ENCODE results near the gene PCED1B.
"Not testable (repeated sequence)": the region's sequence is repeated elsewhere in the genome, so short reads cannot be mapped to it uniquely, and the experiment has no call there.

Gene PCED1B

GRCh38 chr12:47182164-47182938 lies 102.9 kb downstream of the PCED1B start:
- not testable (repeated sequence) for H3K27me3 Mint-ChIP-seq; H3K4me3 Mint-ChIP-seq; H3K9me3 Mint-ChIP-seq (ENCODE audit: low read depth)
- H3K4me1 Mint-ChIP-seq (ENCODE audit: low read depth) = peaks cover 64% of the 10 kb centered on the region
- peak overlapping the region; percentile 4 for H3K27ac Mint-ChIP-seq
- peaks cover 28% of the 10 kb centered on the region for H3K36me3 Mint-ChIP-seq

GRCh38 chr12:47184229-47184628 lies 104.8 kb downstream of the PCED1B start:
- no peaks in the 10 kb centered on the region for H3K9me3 Mint-ChIP-seq (ENCODE audit: low read depth)
- H3K4me3 Mint-ChIP-seq = no peak overlapping the region
- H3K27me3 Mint-ChIP-seq = no peaks in the 10 kb centered on the region
- peaks cover 67% of the 10 kb centered on the region for H3K4me1 Mint-ChIP-seq (ENCODE audit: low read depth)
- no peak overlapping the region for H3K27ac Mint-ChIP-seq
- H3K36me3 Mint-ChIP-seq = peaks cover 39% of the 10 kb centered on the region

GRCh38 chr12:47184813-47185212 lies 105.4 kb downstream of the PCED1B start:
- no peak overlapping the region for H3K4me3 Mint-ChIP-seq
- peaks cover 41% of the 10 kb centered on the region for H3K36me3 Mint-ChIP-seq
- H3K27ac Mint-ChIP-seq = peak overlapping the region; percentile 46
- peaks cover 69% of the 10 kb centered on the region for H3K4me1 Mint-ChIP-seq (ENCODE audit: low read depth)
- no peaks in the 10 kb centered on the region for H3K9me3 Mint-ChIP-seq (ENCODE audit: low read depth)
- no peaks in the 10 kb centered on the region for H3K27me3 Mint-ChIP-seq

GRCh38 chr12:47186246-47186645 lies 106.8 kb downstream of the PCED1B start:
- peak overlapping the region; percentile 85 for H3K27ac Mint-ChIP-seq
- no peaks in the 10 kb centered on the region for H3K9me3 Mint-ChIP-seq (ENCODE audit: low read depth)
- peaks cover 41% of the 10 kb centered on the region for H3K36me3 Mint-ChIP-seq
- H3K27me3 Mint-ChIP-seq = no peaks in the 10 kb centered on the region
- no peak overlapping the region for H3K4me3 Mint-ChIP-seq
- peaks cover 76% of the 10 kb centered on the region for H3K4me1 Mint-ChIP-seq (ENCODE audit: low read depth)

- Mint-ChIP-seq H3K27me3 (no peaks in the 10 kb centered on the region), H3K9me3 (ENCODE audit: low read depth) (peaks cover 5% of the 10 kb centered on the region), H3K27ac (peak overlapping the region; percentile 70), H3K4me3 (peak overlapping the region; percentile 5), H3K36me3 (peaks cover 41% of the 10 kb centered on the region), H3K4me1 (ENCODE audit: low read depth) (peaks cover 83% of the 10 kb centered on the region)
These were observed 109.4 kb downstream of the PCED1B start for GRCh38 chr12:47188576-47189441.

GRCh38 chr12:47189728-47190127 lies 110.3 kb downstream of the PCED1B start:
- Mint-ChIP-seq H3K9me3 (ENCODE audit: low read depth) (peaks cover 5% of the 10 kb centered on the region), H3K4me1 (ENCODE audit: low read depth) (peaks cover 87% of the 10 kb centered on the region), H3K36me3 (peaks cover 38% of the 10 kb centered on the region), H3K27me3 (no peaks in the 10 kb centered on the region), H3K27ac (peak overlapping the region; percentile 99), H3K4me3 (peak overlapping the region; percentile 86)

GRCh38 chr12:47190271-47190750 lies 110.9 kb downstream of the PCED1B start:
- H3K4me1 Mint-ChIP-seq (ENCODE audit: low read depth) = peaks cover 88% of the 10 kb centered on the region
- H3K36me3 Mint-ChIP-seq = peaks cover 38% of the 10 kb centered on the region
- H3K9me3 Mint-ChIP-seq (ENCODE audit: low read depth) = peaks cover 5% of the 10 kb centered on the region
- no peaks in the 10 kb centered on the region for H3K27me3 Mint-ChIP-seq
- peak overlapping the region; percentile 99 for H3K27ac Mint-ChIP-seq
- peak overlapping the region; percentile 86 for H3K4me3 Mint-ChIP-seq

GRCh38 chr12:47190905-47191304 lies 111.5 kb downstream of the PCED1B start:
- Mint-ChIP-seq H3K27me3 (no peaks in the 10 kb centered on the region), H3K9me3 (ENCODE audit: low read depth) (peaks cover 5% of the 10 kb centered on the region), H3K36me3 (peaks cover 38% of the 10 kb centered on the region), H3K4me3 (peak overlapping the region; percentile 86), H3K27ac (peak overlapping the region; percentile 99), H3K4me1 (ENCODE audit: low read depth) (peaks cover 91% of the 10 kb centered on the region)

- H3K4me1 Mint-ChIP-seq (ENCODE audit: low read depth) = peaks cover 85% of the 10 kb centered on the region
- peak overlapping the region; percentile 86 for H3K4me3 Mint-ChIP-seq
- H3K27ac Mint-ChIP-seq = peak overlapping the region; percentile 99
- no peaks in the 10 kb centered on the region for H3K27me3 Mint-ChIP-seq
- peaks cover 5% of the 10 kb centered on the region for H3K9me3 Mint-ChIP-seq (ENCODE audit: low read depth)
- H3K36me3 Mint-ChIP-seq = peaks cover 32% of the 10 kb centered on the region
These were observed 112.6 kb downstream of the PCED1B start for GRCh38 chr12:47192051-47192450.

GRCh38 chr12:47193066-47193465 lies 113.6 kb downstream of the PCED1B start:
- Mint-ChIP-seq H3K4me1 (ENCODE audit: low read depth) (peaks cover 85% of the 10 kb centered on the region), H3K27me3 (no peaks in the 10 kb centered on the region), H3K27ac (peak overlapping the region; percentile 99), H3K4me3 (peak overlapping the region; percentile 86), H3K36me3 (peaks cover 27% of the 10 kb centered on the region), H3K9me3 (ENCODE audit: low read depth) (peaks cover 5% of the 10 kb centered on the region)

GRCh38 chr12:47194501-47194900 lies 115.1 kb downstream of the PCED1B start:
- Mint-ChIP-seq H3K4me1 (ENCODE audit: low read depth) (peaks cover 82% of the 10 kb centered on the region), H3K27me3 (no peaks in the 10 kb centered on the region), H3K4me3 (no peak overlapping the region), H3K36me3 (peaks cover 17% of the 10 kb centered on the region), H3K27ac (peak overlapping the region; percentile 99), H3K9me3 (ENCODE audit: low read depth) (peaks cover 5% of the 10 kb centered on the region)

GRCh38 chr12:47200446-47200845 lies 121.0 kb downstream of the PCED1B start:
- Mint-ChIP-seq H3K4me1 (ENCODE audit: low read depth) (peaks cover 77% of the 10 kb centered on the region), H3K27ac (peak overlapping the region; percentile 95), H3K9me3 (ENCODE audit: low read depth) (no peaks in the 10 kb centered on the region), H3K36me3 (peaks cover 20% of the 10 kb centered on the region), H3K27me3 (no peaks in the 10 kb centered on the region), H3K4me3 (no peak overlapping the region)

- H3K4me1 Mint-ChIP-seq (ENCODE audit: low read depth) = peaks cover 77% of the 10 kb centered on the region
- H3K27ac Mint-ChIP-seq = peak overlapping the region; percentile 95
- H3K9me3 Mint-ChIP-seq (ENCODE audit: low read depth); H3K27me3 Mint-ChIP-seq; H3K4me3 Mint-ChIP-seq: not testable (repeated sequence)
- peaks cover 27% of the 10 kb centered on the region for H3K36me3 Mint-ChIP-seq
These were observed 121.8 kb downstream of the PCED1B start for GRCh38 chr12:47201190-47201589.

GRCh38 chr12:47202176-47202575 lies 122.8 kb downstream of the PCED1B start:
- peaks cover 86% of the 10 kb centered on the region for H3K4me1 Mint-ChIP-seq (ENCODE audit: low read depth)
- no peaks in the 10 kb centered on the region for H3K27me3 Mint-ChIP-seq
- no peaks in the 10 kb centered on the region for H3K9me3 Mint-ChIP-seq (ENCODE audit: low read depth)
- peak overlapping the region; percentile 85 for H3K27ac Mint-ChIP-seq
- H3K4me3 Mint-ChIP-seq = no peak overlapping the region
- H3K36me3 Mint-ChIP-seq = peaks cover 30% of the 10 kb centered on the region

Data from activated naive CD8-positive, alpha-beta T cell (primary cell).